HG02840 (cell line): ENCODE measurements around the gene ETV3.
"Not testable (repeated sequence)": the region's sequence is repeated elsewhere in the genome, so short reads cannot be mapped to it uniquely, and the experiment has no call there.

Experiments used
- ATAC-seq: cut with Tn5 transposase; IDR thresholded peaks from one replicate; pipeline ENCODE4 v1.9.1; 2021; ENCODE audit warnings: mild to moderate bottlenecking, moderate library complexity, moderate number of reproducible peaks; ENCODE audit not compliant: unreplicated experiment, low FRiP score

ETV3 gene

DNA sequence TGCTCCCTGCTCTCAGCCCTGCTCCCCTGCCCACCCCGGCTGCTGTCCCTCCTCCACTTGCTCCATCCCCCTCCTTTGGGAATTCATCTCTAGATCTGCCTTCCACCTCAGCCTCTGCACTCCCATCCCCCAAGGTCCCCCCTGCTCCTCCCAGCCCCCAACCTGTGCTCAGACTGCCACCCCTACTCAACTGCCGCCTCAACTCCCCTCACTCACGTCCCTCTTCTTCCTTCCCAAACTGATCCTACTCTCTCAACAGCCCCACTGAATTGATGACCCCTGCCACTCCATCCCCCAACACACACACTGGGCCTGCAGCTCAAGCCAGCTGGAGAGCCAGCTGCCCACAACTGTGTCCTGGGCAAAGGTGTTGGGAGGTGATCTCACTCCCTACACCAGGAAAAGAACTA, 22.8 kb downstream of the ETV3 start:
- ATAC-seq: no peak

- ATAC-seq: no peak
These were observed 23.7 kb downstream of the ETV3 start for GRCh38 chr1:157114183-157115121.

DNA sequence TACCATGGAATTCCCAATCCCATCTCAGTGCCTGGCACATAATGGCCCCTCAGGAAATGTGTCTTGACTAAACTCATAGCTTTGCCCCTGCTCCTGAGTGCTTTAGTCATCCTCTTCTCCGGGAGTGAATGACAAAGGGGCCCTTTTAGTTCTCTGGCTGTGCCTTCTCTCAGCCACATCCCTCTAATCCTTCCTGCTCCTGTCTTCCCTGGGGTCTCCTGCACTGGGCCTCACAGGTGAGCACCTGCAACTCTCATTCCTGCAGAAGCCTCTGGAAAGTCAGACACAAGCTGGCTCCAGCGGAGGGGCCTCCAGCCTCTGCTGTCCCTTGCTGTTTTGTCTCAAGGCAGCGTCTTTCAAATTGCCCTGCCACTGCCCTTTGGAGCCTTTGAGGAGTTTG, 24.6 kb downstream of the ETV3 start:
- ATAC-seq: no peak

DNA sequence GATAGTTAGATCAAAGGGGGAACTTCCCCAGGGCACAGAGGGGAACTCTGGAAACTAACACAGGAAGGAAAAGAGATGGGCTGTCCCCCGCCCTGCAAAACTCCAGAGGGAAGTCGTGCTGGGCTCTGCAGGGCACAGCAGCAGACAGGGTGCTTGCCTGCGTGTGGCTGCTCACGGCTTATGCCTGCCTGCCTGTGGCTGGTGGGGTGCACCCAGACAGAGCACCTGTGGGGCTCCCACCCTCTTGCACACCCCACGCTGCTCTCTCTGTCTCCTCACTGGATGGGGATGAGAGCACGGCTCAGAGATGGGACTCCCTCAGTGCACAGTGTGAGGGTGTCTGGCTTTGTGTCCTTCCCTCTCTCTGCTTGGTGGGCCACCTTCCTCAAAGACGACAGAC, 25.1 kb downstream of the ETV3 start:
- ATAC-seq: no peak

DNA sequence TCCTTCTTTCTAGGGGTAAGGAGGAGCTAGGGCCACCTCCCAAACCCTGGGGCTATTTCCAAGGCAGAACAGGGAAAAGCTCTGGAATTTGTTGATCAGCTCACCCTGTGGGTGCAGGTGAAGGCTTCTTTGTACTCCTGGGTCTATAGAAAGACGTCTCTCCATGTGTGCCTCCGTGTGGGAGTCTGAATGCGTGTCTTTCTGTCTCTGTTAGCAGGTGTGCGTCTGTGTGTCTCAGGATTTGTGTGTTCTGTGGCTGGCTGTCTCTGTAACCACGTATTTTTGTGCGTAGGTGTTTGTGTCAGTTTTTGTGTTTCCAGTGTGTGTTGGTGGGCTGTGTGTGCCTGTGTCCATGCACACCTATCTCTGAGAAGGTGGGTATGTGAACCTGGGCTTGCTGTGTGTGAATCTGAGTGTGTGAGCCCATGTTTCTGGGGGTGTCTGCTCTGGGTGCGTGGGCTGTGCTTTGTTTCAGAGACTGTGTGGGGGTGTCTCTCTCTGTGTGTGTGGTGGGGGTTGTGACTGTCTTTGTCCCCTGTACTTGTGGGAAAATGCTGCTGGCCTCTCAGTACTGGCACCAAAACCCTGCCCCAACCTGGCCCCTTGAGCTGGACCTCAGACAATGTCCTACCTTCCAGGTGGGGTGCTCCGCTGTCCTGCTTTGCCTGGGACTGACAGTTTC, 25.9 kb downstream of the ETV3 start:
- ATAC-seq: no peak

GRCh38 chr1:157111396-157112165, 26.6 kb downstream of the ETV3 start:
- no peak for ATAC-seq

DNA sequence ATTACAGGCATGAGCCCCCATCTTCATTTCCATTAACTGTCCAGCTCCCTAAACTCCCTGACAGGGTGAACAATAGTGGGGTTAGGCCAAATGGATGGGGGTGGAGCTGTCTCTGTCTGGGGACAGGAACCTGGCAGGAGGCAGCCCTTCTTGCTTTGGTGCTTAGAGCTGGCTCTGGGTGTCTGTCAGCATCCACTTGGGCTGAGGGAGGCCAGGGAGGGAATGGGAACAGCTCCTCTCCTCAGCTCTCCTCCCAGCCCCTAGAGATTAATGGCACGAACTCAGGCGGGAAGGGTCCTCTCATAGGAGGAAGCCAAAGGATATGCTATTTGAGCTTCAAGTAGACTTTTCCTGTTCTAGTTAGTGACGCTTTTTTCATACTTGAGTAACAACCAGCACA, 27.5 kb downstream of the ETV3 start:
- no peak for ATAC-seq

DNA sequence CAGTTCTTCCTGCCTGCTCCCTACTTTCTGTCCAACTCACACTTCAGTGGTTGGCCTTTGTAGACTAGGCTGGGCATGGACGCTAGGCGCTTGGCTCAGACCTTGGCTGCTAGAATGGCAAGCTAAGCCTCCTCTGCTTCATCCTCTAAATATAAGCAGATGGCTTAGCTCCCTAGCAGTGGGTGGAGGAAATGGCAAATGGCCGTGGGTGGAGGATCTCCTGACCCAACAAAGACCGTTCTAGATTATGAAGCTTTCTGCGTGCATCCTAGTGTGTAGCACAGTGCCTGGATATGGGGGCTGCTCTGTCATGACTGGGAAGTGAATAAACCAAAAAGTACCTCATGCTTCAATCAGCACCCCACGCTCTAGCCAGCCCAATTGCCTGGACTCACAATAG, 28.2 kb downstream of the ETV3 start:
- no peak for ATAC-seq

- ATAC-seq: no peak
These were observed 29.7 kb downstream of the ETV3 start for GRCh38 chr1:157108448-157108847.

- ATAC-seq: no peak
These were observed 30.5 kb downstream of the ETV3 start for GRCh38 chr1:157107702-157108101.

GRCh38 chr1:157106813-157107189, 31.4 kb downstream of the ETV3 start:
- ATAC-seq: no peak

DNA sequence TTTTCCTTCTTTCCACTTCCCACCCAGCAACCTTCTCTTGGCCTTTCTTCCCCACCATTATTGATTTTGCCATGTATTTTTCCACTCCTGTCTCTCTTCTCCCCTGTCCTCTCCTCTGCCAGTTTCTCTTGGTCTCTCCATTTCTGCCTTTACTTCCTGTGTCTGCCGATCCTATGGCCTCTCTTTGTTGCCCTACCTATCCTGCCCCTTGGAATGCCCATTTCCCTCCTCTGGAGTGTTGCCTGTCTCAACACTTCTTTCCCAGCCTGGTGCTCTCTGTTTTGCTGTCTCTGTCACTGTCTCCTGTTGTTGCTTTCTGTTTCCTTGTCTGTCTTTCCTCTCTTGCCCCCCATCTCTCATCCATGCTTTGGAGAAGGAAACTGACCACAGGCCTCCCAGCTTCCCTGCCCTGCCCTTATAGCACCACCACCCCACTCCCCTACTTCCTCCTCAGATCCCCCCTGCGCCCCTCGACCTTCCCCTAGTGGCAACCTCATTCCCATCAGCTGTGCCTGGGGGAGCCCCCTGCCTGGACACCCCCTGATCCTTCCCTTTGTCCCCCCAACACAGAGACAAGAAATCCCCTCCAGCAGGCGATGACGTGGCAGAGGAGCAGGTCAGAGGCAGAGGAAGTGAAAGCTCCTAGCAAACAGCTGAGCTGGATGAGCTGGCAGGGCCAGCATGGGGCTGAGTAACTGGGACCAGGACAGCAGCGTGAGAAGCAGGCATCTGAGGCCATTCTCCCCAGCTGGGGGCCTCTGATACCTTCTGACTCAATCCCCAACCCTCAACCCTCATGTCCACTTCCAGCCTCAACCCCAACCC, 32.0 kb downstream of the ETV3 start:
- ATAC-seq: peak; percentile 81

DNA sequence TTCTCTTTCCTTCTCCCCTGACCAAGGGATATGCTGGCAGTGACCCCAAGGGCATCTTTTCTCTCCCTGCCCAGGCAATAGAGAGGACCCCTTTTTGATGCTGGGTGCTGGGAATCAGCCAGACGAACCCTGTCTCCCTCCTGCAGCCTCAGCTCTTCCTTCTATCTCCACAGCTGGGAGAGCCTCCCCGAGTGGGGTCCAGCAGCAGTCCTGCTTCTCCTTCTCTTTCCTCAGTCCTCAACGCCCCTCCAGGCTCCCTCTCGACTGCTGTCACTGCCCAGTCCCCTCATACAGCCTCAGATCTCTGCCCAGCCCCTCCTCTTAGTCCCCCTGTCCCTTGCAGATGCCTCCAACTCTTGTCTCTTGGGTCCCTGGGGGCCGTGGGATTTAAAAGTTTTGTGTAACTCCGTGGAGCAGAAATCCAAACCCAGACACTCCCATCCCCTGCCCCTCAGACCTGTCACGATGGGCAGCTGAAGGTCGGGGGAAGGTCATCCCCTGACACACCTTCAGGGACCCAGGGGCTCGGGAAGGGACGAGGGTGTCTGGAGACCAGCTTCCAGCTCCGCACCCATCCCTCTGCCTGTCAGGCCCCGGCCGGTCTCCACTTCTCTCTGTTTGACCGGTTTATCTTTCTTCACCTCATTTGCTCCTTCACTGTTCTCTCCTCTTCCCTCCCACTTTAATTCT, 32.8 kb downstream of the ETV3 start:
- no peak for ATAC-seq

DNA sequence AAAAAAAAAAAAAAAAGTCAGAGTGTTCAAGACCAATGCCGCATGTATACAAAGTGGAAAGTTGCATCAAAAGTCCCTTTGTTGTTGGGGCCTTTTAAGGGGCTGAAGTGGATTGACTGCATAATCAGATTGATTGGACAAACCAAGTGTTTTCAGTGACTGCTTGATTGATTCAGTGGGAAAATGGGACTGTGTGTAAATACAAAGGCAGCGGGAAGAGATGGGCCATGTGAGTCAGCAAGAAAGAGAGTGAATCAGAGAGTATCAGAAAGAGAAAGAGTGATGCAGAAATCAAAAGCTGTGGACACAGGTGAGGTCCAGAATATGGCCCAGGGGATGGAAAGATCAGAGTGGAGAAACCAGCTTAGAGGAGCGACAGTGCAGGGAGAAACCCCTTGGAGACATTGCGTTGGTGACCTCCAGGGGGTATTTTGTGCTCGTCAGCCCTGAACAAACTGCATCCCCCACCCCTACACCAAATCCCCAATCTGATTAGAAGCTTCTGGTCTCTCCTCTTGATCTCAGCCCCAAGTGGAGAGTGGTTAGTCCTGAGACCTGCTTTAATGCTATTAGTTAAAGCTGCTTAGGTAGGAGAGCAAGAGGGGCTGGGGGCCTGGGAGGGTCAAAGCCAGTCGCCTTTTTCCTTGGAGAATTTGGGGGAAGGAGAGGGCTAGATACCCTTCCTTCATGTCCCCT, 33.4 kb downstream of the ETV3 start:
- no peak for ATAC-seq

GRCh38 chr1:157103268-157103667, 34.9 kb downstream of the ETV3 start:
- no peak for ATAC-seq

- ATAC-seq: no peak
These were observed 37.0 kb downstream of the ETV3 start for GRCh38 chr1:157101149-157101548.

DNA sequence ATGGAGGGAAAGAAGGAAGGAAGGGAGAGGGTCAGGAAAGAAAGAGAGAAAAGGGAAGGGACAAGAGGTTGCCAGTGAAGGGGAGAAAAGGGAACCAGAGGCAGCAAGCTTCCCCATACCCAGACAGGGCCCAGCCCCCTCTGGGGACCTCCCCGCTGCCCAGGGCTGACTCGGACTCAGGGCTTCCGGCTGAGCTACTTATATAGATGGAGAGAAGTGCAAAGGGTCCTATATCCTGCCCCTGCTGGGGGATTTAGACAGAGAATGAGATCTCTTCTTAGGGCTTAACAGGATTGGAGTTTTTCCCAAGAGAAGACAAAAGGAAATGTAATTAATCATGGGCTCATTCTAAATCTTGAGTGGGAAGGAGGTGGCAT, 38.6 kb downstream of the ETV3 start, which contains the start of gene ETV3L:
Gene ETV3L, minus strand, starts transcription at position 176 of the 377 bp plus-strand sequence. CDS start 285 bp downstream, outside the sequence.
- no peak for ATAC-seq

- ATAC-seq: not testable (repeated sequence)
These were observed 39.1 kb downstream of the ETV3 start for GRCh38 chr1:157098987-157099632.
